Left ventricle myocardium inferior (tissue), 1 donor: Measurements from ENCODE around the gene MAGOHB. TPM values are rescaled to one million over a fixed set of nuclear protein-coding genes. Genes with fewer than 3 reads are reported as not detected.
A peak's percentile ranks its signal among the peaks of the same experiment; 100 is the strongest.
"Not testable (repeated sequence)": the region's sequence is repeated elsewhere in the genome, so short reads cannot be mapped to it uniquely, and the experiment has no call there.

Experiments
- DNase-seq: peaks from one replicate; pipeline ENCODE4 v3.0.0-alpha.2; 2020
- H3K27ac ChIP-seq: fragments of 200-600 bp; replicated peaks from 2 replicates; pipeline ENCODE4 v1.8.0; 2021
- H3K27me3 ChIP-seq: fragments of 200-600 bp; 2 replicates; pipeline ENCODE4 v1.8.0; 2021; ENCODE audit warnings: low read depth
- H3K36me3 ChIP-seq: fragments of 200-600 bp; 2 replicates; pipeline ENCODE4 v1.8.0; 2021
- H3K4me1 ChIP-seq: fragments of 200-600 bp; 2 replicates; pipeline ENCODE4 v1.8.0; 2021
- H3K4me3 ChIP-seq: fragments of 200-600 bp; 2 replicates; pipeline ENCODE4 v1.8.0; 2021; ENCODE audit warnings: mild to moderate bottlenecking, moderate library complexity
- H3K9me3 ChIP-seq: fragments of 200-600 bp; replicated peaks from 2 replicates; pipeline ENCODE4 v1.8.0; 2021
- intact Hi-C: fragments of 100-400 bp; cut with micrococcal nuclease; formaldehyde crosslinking; loops from one replicate; pipeline ENCODE4 v1.11.0; 2022
- long read RNA-seq: library from polyadenylated mRNA; unstranded; transcript quantifications from one replicate; pipeline ENCODE4 v2.0.0, GENCODE V29; 2021
- total RNA-seq: library from RNA; stranded (reverse); fragmentation: NEBNext Ultra II Directional; extraction: Animal tissue kit (Norgen Biotek cat#: 25700); gene quantifications from one replicate; pipeline ENCODE4 v1.2.1, GENCODE V29; 2021
- TF ChIP-seq, protein P1 (sequence below): fragments of 200-600 bp; IDR thresholded peaks from 2 replicates; pipeline ENCODE4 v1.8.0; 2021; ENCODE audit warnings: antibody characterized with exemption, mild to moderate bottlenecking, borderline replicate concordance
- donor health status: DM: no; HTN: yes; CAD: no; lungs with severe emphysema.

Gene MAGOHB
- 13.9 TPM for total RNA-seq
- long read RNA-seq, transcript MAGOHB-201 (5 exons, 2,623 nt): major isoform, 6 of 6 reads
- long read RNA-seq, partial matches to known transcripts: 0 of 6 reads
- long read RNA-seq, other reads (novel, unspliced or antisense): 0 of 6 reads

DNA sequence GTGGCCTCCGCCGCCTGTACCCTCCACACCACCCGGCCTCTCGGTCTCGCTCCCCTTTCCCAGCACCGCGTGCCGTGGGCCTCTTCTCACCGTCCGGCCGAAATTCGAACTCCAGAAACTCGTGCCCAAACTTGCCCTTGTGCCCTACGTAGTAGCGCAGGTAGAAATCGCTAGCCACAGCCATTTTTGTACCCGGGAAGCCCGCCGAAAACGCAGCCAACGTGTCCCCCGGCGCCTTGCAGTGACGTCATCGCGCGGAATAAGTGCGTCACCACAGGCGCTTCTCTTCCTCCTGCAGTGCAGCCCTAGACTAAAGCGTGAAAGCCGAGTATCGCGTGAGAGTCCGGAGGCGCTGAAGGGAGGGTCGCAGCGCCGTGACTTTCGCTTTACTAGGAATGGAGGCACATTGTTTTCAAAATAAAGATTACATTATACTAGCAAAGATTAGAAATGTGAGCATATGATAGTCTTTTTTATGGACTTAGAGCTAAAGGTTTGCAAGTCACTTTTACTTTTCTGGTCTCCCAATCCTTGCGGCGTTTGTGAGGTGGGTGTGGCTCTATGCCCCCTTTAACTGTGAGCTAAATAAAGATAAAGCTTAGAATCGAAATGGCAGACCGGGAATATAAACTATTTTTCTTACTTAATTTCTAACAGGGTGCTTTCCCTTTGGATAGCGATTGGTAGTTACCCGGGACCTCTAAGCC, at the start of gene MAGOHB:
MAGOHB (minus strand) TSS at position 261 of the 707 bp plus-strand sequence; CDS start at position 184, 77 bp downstream.
- TF ChIP-seq, protein P1, sequence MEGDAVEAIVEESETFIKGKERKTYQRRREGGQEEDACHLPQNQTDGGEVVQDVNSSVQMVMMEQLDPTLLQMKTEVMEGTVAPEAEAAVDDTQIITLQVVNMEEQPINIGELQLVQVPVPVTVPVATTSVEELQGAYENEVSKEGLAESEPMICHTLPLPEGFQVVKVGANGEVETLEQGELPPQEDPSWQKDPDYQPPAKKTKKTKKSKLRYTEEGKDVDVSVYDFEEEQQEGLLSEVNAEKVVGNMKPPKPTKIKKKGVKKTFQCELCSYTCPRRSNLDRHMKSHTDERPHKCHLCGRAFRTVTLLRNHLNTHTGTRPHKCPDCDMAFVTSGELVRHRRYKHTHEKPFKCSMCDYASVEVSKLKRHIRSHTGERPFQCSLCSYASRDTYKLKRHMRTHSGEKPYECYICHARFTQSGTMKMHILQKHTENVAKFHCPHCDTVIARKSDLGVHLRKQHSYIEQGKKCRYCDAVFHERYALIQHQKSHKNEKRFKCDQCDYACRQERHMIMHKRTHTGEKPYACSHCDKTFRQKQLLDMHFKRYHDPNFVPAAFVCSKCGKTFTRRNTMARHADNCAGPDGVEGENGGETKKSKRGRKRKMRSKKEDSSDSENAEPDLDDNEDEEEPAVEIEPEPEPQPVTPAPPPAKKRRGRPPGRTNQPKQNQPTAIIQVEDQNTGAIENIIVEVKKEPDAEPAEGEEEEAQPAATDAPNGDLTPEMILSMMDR: no peak
- H3K4me1 ChIP-seq: peaks cover 23% of the 10 kb centered on the region
- H3K4me3 ChIP-seq: peak within 1 kb of the TSS; percentile 74
- peaks cover 3% of the 10 kb centered on the region for H3K27me3 ChIP-seq
- intact Hi-C loops: loop anchor here (5.0 kb wide), 1 partner anchor 134 kb away; no protein-coding TSS in a partner anchor
- peak; percentile 97 for DNase-seq
- H3K27ac ChIP-seq: peak within 1 kb of the TSS; percentile 85
- H3K36me3 ChIP-seq: peaks cover 18% of the 10 kb centered on the region
- H3K9me3 ChIP-seq: no peaks in the 10 kb centered on the region

DNA sequence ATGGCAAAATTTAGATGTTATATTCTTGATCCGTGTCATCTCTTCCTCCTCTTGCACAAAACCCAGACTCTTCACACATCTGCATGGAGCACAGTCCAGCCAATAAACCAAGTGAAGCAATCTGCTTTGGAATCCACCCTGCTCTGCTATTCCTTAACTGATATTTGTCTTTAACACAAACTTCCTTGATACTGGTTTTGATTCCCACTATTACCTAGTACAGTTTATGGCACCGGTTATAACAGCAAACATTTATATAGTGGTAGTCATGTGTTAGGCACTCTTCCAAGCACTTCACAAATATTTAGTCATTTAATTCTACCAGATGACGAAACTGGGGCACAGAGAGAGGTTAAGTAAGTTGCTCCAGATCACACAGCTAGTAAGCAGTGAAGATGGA, 47.9 kb upstream of the MAGOHB start:
- Histone ChIP-seq H3K9me3 (peaks cover 11% of the 10 kb centered on the region), H3K4me1 (no peaks in the 10 kb centered on the region)
- TF ChIP-seq, protein P1: no peak

DNA sequence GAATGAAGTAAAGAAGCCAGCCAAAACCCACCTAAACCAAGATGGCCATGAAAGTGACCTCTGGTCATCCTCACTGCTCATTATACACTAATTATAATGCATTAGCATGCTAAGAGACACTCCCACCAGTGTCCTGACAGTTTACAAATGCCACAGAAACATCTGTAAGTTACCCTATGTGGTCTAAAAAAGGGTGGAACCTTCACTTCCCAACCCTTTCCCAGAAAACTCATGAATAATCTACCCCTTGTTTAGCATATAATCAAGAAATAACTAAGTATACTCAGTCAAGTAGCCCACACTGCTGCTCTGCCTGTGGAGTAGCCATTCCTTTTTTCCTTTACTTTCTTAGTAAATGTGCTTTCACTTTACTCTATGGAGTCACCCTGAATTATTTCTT, 40.6 kb upstream of the MAGOHB start:
- TF ChIP-seq, protein P1: no peak
- intact Hi-C loops: no loop called here
- Histone ChIP-seq H3K4me3 (no peak overlapping the region), H3K27ac (no peak overlapping the region), H3K27me3 (no peaks in the 10 kb centered on the region), H3K9me3 (peaks cover 11% of the 10 kb centered on the region), H3K4me1 (no peaks in the 10 kb centered on the region), H3K36me3 (no peaks in the 10 kb centered on the region)
- no peak for DNase-seq

More for the DNA sequence above, 47.9 kb upstream of the MAGOHB start:
- Histone ChIP-seq H3K4me3 (no peak overlapping the region), H3K27me3 (peaks cover 12% of the 10 kb centered on the region), H3K36me3 (no peaks in the 10 kb centered on the region), H3K27ac (no peak overlapping the region)
- intact Hi-C loops: no loop called here
- DNase-seq: no peak

DNA sequence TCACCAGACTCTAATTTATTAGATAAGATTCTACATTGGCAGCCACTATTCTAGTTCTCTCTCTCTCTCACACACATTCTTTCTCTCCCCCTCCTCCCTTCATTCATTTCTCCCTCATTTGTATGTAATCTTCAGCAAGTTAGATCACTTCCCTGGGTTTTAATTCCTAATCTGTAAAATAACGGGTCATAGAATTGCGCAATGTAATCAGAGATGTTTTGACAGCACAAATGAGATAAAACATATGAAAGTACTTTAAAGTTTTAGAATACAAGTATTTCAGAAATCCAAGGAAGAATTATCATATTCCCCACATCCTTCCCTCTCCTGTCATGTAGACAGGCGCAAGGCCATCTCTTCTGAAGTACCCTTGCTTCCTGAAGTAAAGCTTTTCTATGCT, 38.8 kb upstream of the MAGOHB start:
- peaks cover 13% of the 10 kb centered on the region for H3K9me3 ChIP-seq
- no peaks in the 10 kb centered on the region for H3K36me3 ChIP-seq
- intact Hi-C loops: no loop called here
- TF ChIP-seq, protein P1: no peak
- H3K27me3 ChIP-seq: no peaks in the 10 kb centered on the region
- H3K4me1 ChIP-seq: no peaks in the 10 kb centered on the region
- DNase-seq: no peak
- H3K27ac ChIP-seq: no peak overlapping the region
- no peak overlapping the region for H3K4me3 ChIP-seq

DNA sequence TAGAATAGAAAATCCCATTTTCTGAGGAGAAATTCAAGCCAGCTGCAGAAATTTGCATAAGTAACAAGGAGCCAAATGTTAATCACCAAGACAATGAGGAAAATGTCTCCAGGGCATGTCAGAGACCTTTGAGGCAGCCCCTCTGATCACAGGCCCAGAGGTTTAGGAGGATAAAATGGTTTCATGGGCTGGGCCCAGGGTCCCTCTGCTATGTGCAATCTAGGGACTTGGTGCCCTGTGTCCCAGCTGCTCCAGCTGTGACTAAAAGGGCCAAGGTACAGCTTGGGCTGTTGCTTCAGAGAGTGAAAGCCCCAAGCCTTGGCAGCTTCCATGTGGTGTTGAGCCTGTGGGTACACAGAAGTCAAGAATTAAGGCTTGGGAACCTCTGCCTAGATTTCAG, 33.2 kb upstream of the MAGOHB start:
- peaks cover 29% of the 10 kb centered on the region for H3K9me3 ChIP-seq
- intact Hi-C loops, H3K36me3 ChIP-seq, H3K4me1 ChIP-seq, H3K27ac ChIP-seq, H3K27me3 ChIP-seq, H3K4me3 ChIP-seq, DNase-seq: not testable (repeated sequence)

DNA sequence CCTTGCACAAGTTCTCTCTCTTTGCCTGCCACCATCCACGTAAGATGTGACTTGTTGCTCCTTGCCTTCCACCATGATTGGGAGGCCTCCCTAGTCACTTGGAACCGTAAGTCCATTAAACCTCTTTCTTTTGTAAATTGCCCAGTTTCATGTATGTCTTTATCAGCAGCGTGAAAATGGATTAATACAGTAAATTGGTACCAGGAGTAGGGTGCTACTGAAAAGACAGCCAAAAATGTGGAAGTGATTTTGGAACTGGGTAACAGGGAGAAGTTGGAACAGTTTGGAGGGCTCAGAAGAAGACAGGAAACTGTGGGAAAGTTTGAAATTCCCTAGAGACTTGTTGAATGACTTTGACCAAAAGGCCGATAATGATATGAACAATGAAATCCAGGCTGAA, 32.5 kb upstream of the MAGOHB start:
- TF ChIP-seq, protein P1: no peak
- intact Hi-C loops: no loop called here
- H3K4me3 ChIP-seq: no peak overlapping the region
- H3K27ac ChIP-seq: no peak overlapping the region
- peaks cover 29% of the 10 kb centered on the region for H3K9me3 ChIP-seq
- H3K4me1 ChIP-seq: no peaks in the 10 kb centered on the region
- no peaks in the 10 kb centered on the region for H3K36me3 ChIP-seq
- DNase-seq: no peak
- no peaks in the 10 kb centered on the region for H3K27me3 ChIP-seq
